Ovary (tissue), 3 donors: ENCODE results near the gene LRRC27.

Source experiments
- CTCF ChIP-seq, 3 donors: fragments of 450-650 bp in 2 of 3; fragments of 200-600 bp in 1 of 3; IDR thresholded peaks; one replicate each; pipeline versions ENCODE4 v1.5.1 to v1.8.0; 2016 to 2022; ENCODE audit warnings: antibody characterized with exemption in 3 of 3, mild to moderate bottlenecking in 1 of 3
- EP300 ChIP-seq: sonication (generic); formaldehyde crosslinking; IDR thresholded peaks from one replicate; pipeline ENCODE4 v1.6.1; 2017; ENCODE audit warnings: antibody characterized with exemption
- POLR2A ChIP-seq: fragments of 450-650 bp; IDR thresholded peaks from one replicate; pipeline ENCODE4 v1.6.1; 2017; ENCODE audit warnings: antibody characterized with exemption, mild to moderate bottlenecking, moderate library complexity
- donor health status: DM: no; HTN: no; CAD: no.

DNA sequence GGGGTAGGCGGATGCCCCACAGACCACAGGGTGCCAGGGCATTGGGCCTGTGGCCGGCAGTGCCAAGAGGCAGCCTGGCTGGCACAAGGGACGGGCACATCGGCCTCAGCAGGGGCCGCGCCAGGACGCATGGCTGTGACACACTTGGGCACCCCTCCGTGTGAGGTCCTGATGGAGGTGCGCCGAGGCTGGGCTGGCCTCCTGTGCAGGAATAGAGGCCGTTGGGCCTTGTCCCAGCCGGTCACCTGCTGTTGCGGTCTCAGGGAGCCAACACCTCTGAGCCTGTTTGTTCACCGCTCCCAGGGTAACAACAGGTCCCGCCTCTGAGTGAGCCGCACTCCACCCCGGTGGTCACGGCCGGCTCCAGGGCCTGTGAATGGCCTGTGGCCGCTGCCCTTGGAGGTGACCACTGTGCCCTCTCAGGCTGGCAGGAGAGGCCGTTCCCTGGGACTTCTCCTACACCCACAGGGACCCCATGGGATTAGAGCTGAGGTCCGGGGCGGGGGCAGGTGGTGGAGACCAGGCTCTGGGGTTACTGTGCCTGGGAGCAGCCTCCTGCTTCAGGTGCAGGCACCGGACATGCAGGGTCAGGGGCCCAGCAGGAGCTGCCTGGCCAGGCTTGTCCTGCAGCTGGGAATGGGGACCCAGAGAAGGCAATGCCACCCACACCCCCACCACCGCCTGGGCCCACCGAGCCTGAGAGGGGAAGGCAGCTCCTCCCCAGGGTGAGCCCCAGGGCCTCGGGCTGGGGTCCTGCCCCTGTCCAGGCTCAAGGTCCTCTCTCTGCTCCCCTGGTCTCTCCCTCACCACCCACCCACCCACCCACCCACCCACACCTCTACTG lies 77.1 kb downstream of the LRRC27 start:
- no peak for TF ChIP-seq POLR2A
- TF ChIP-seq CTCF (IDR thresholded peaks at IDR 0.05): no peak
- TF ChIP-seq EP300: no peak
